ENCODE data around the gene KCNJ9.

- no peak for TF ChIP-seq CTCF (IDR thresholded peaks at IDR 0.05)
- TF ChIP-seq POLR2A (IDR thresholded peaks at IDR 0.05), result no peak
These were observed 40.0 kb downstream of the KCNJ9 start for GRCh38 chr1:160121388-160121787.

Measured in right lobe of liver (tissue), 4 donors.